Measurements from ENCODE around the gene RBBP7.

The RBBP7 gene

GRCh38 chrX:16892504-16893362, 22.6 kb upstream of the RBBP7 start:
- Histone ChIP-seq H3K27me3 (ENCODE audit: control insufficient read depth in 1 of 2, insufficient read depth in 1 of 2, low read length in 2 of 2) (peaks cover 0 to 47% of the 10 kb centered on the region in 2 experiments), H2AFZ (ENCODE audit: low read depth, low read length) (no peak overlapping the region), H2BK120ac (ENCODE audit: low read depth, low read length) (no peak overlapping the region), H3K4me3 (ENCODE audit: insufficient read depth in 1 of 2, low read depth in 1 of 2, low read length in 2 of 2) (no peak overlapping the region), H3K18ac (ENCODE audit: low read depth in 1 of 2, low read length in 2 of 2) (no peak overlapping the region), H4K91ac (ENCODE audit: low read length) (no peak overlapping the region), H2BK12ac (ENCODE audit: low read length in 2 of 2) (no peak overlapping the region), H3K14ac (ENCODE audit: low read length in 2 of 2) (no peak overlapping the region), H4K8ac (ENCODE audit: low read length) (no peak overlapping the region), H3K4ac (ENCODE audit: low read depth in 1 of 2, low read length in 2 of 2) (no peak overlapping the region), H3K4me1 (ENCODE audit: control insufficient read depth, insufficient read depth, low read depth, low read length) (no peaks in the 10 kb centered on the region), H3K23ac (ENCODE audit: low read length in 2 of 2) (no peak overlapping the region), H3K79me1 (replicated peaks; ENCODE audit: low read length, poor library complexity, severe bottlenecking) (no peaks in the 10 kb centered on the region), H3K4me2 (ENCODE audit: low read length, poor library complexity, severe bottlenecking) (no peak overlapping the region), H2BK15ac (ENCODE audit: low read depth, poor library complexity, severe bottlenecking) (no peak overlapping the region), H2BK5ac (ENCODE audit: low read depth, low read length, poor library complexity, severe bottlenecking) (no peak overlapping the region), H2AK5ac (ENCODE audit: low read length, severe bottlenecking) (no peak overlapping the region), H3K36me3 (ENCODE audit: control insufficient read depth in 1 of 2, insufficient read depth in 2 of 2, low read depth in 1 of 2, low read length in 2 of 2) (no peaks in the 10 kb centered on the region), H3K9me3 (ENCODE audit: control insufficient read depth, low read length) (no peaks in the 10 kb centered on the region), H3K9ac (ENCODE audit: low read length) (no peak overlapping the region), H3K27ac (ENCODE audit: low read length, poor library complexity, severe bottlenecking) (no peak overlapping the region)
- peak; percentile 81 for DNase-seq
- WGBS, result 44% methylated on average over 4 of the region's 9 CpGs

- peaks cover 0 to 39% of the 10 kb centered on the region in 2 experiments for H3K27me3 ChIP-seq (ENCODE audit: control insufficient read depth in 1 of 2, insufficient read depth in 1 of 2, low read length in 2 of 2)
- no peak for DNase-seq
- H3K36me3 ChIP-seq (ENCODE audit: control insufficient read depth in 1 of 2, insufficient read depth in 2 of 2, low read depth in 1 of 2, low read length in 2 of 2), result no peaks in the 10 kb centered on the region
- H2BK15ac ChIP-seq (ENCODE audit: low read depth, poor library complexity, severe bottlenecking), result no peak overlapping the region
- no peak overlapping the region for H2BK12ac ChIP-seq (ENCODE audit: low read length in 2 of 2)
- no peak overlapping the region for H2AK5ac ChIP-seq (ENCODE audit: low read length, severe bottlenecking)
- WGBS, result no CpG with 5 or more reads among the region's 1 CpG
- no peak overlapping the region for H3K23ac ChIP-seq (ENCODE audit: low read length in 2 of 2)
- H4K91ac ChIP-seq (ENCODE audit: low read length), result no peak overlapping the region
- H3K27ac ChIP-seq (ENCODE audit: low read length, poor library complexity, severe bottlenecking), result no peak overlapping the region
- H2AFZ ChIP-seq (ENCODE audit: low read depth, low read length), result no peak overlapping the region
- no peak overlapping the region for H2BK120ac ChIP-seq (ENCODE audit: low read depth, low read length)
- H3K14ac ChIP-seq (ENCODE audit: low read length in 2 of 2), result no peak overlapping the region
- H3K9ac ChIP-seq (ENCODE audit: low read length), result no peak overlapping the region
- H3K4me1 ChIP-seq (ENCODE audit: control insufficient read depth, insufficient read depth, low read depth, low read length), result peaks cover 3% of the 10 kb centered on the region
- no peak overlapping the region for H3K18ac ChIP-seq (ENCODE audit: low read depth in 1 of 2, low read length in 2 of 2)
- H4K8ac ChIP-seq (ENCODE audit: low read length), result no peak overlapping the region
- H3K79me1 ChIP-seq (replicated peaks; ENCODE audit: low read length, poor library complexity, severe bottlenecking), result no peaks in the 10 kb centered on the region
- no peak overlapping the region for H3K4me3 ChIP-seq (ENCODE audit: insufficient read depth in 1 of 2, low read depth in 1 of 2, low read length in 2 of 2)
- H3K4ac ChIP-seq (ENCODE audit: low read depth in 1 of 2, low read length in 2 of 2), result no peak overlapping the region
- no peak overlapping the region for H3K4me2 ChIP-seq (ENCODE audit: low read length, poor library complexity, severe bottlenecking)
- H2BK5ac ChIP-seq (ENCODE audit: low read depth, low read length, poor library complexity, severe bottlenecking), result no peak overlapping the region
- H3K9me3 ChIP-seq (ENCODE audit: control insufficient read depth, low read length), result no peaks in the 10 kb centered on the region
Observed at GRCh38 chrX:16885628-16886027, 15.5 kb upstream of the RBBP7 start.

GRCh38 chrX:16883487-16883804, 13.3 kb upstream of the RBBP7 start:
- no peak overlapping the region for H3K18ac ChIP-seq (ENCODE audit: low read depth in 1 of 2, low read length in 2 of 2)
- H3K9ac ChIP-seq (ENCODE audit: low read length), result peak overlapping the region; percentile 79
- no peak overlapping the region for H2BK120ac ChIP-seq (ENCODE audit: low read depth, low read length)
- no peak overlapping the region for H3K27ac ChIP-seq (ENCODE audit: low read length, poor library complexity, severe bottlenecking)
- WGBS, result no CpG with 5 or more reads among the region's 3 CpGs
- H3K4me3 ChIP-seq (ENCODE audit: insufficient read depth in 1 of 2, low read depth in 1 of 2, low read length in 2 of 2), result peak overlapping the region in 1 of 2 experiments; percentile 75
- no peak for DNase-seq
- H2AK5ac ChIP-seq (ENCODE audit: low read length, severe bottlenecking), result no peak overlapping the region
- H3K9me3 ChIP-seq (ENCODE audit: control insufficient read depth, low read length), result no peaks in the 10 kb centered on the region
- H2BK5ac ChIP-seq (ENCODE audit: low read depth, low read length, poor library complexity, severe bottlenecking), result no peak overlapping the region
- no peak overlapping the region for H2BK12ac ChIP-seq (ENCODE audit: low read length in 2 of 2)
- H3K14ac ChIP-seq (ENCODE audit: low read length in 2 of 2), result no peak overlapping the region
- H2AFZ ChIP-seq (ENCODE audit: low read depth, low read length), result no peak overlapping the region
- H3K23ac ChIP-seq (ENCODE audit: low read length in 2 of 2), result no peak overlapping the region
- H2BK15ac ChIP-seq (ENCODE audit: low read depth, poor library complexity, severe bottlenecking), result no peak overlapping the region
- no peak overlapping the region for H3K4me2 ChIP-seq (ENCODE audit: low read length, poor library complexity, severe bottlenecking)
- no peak overlapping the region for H4K91ac ChIP-seq (ENCODE audit: low read length)
- H4K8ac ChIP-seq (ENCODE audit: low read length), result no peak overlapping the region
- no peaks in the 10 kb centered on the region for H3K36me3 ChIP-seq (ENCODE audit: control insufficient read depth in 1 of 2, insufficient read depth in 2 of 2, low read depth in 1 of 2, low read length in 2 of 2)
- H3K4me1 ChIP-seq (ENCODE audit: control insufficient read depth, insufficient read depth, low read depth, low read length), result peaks cover 3% of the 10 kb centered on the region
- no peak overlapping the region for H3K4ac ChIP-seq (ENCODE audit: low read depth in 1 of 2, low read length in 2 of 2)
- no peaks in the 10 kb centered on the region for H3K79me1 ChIP-seq (replicated peaks; ENCODE audit: low read length, poor library complexity, severe bottlenecking)
- H3K27me3 ChIP-seq (ENCODE audit: control insufficient read depth in 1 of 2, insufficient read depth in 1 of 2, low read length in 2 of 2), result peaks cover 0 to 39% of the 10 kb centered on the region in 2 experiments

- H3K4me2 ChIP-seq (ENCODE audit: low read length, poor library complexity, severe bottlenecking), result peak overlapping the region; percentile 17
- no peak overlapping the region for H2BK120ac ChIP-seq (ENCODE audit: low read depth, low read length)
- no peaks in the 10 kb centered on the region for H3K9me3 ChIP-seq (ENCODE audit: control insufficient read depth, low read length)
- H2BK12ac ChIP-seq (ENCODE audit: low read length in 2 of 2), result peak overlapping the region in 1 of 2 experiments; percentile 52
- H3K4me1 ChIP-seq (ENCODE audit: control insufficient read depth, insufficient read depth, low read depth, low read length), result peaks cover 3% of the 10 kb centered on the region
- peak overlapping the region; percentile 79 for H3K9ac ChIP-seq (ENCODE audit: low read length)
- H2BK15ac ChIP-seq (ENCODE audit: low read depth, poor library complexity, severe bottlenecking), result peak overlapping the region; percentile 73
- H3K4me3 ChIP-seq (ENCODE audit: insufficient read depth in 1 of 2, low read depth in 1 of 2, low read length in 2 of 2), result peak overlapping the region; percentile 21 to 75
- peak overlapping the region; percentile 42 for H2AFZ ChIP-seq (ENCODE audit: low read depth, low read length)
- 2% methylated on average over 16 of the region's 27 CpGs for WGBS
- H2BK5ac ChIP-seq (ENCODE audit: low read depth, low read length, poor library complexity, severe bottlenecking), result no peak overlapping the region
- peak overlapping the region; percentile 27 for H4K8ac ChIP-seq (ENCODE audit: low read length)
- H3K18ac ChIP-seq (ENCODE audit: low read depth in 1 of 2, low read length in 2 of 2), result peak overlapping the region in 1 of 2 experiments; percentile 40
- no peak overlapping the region for H2AK5ac ChIP-seq (ENCODE audit: low read length, severe bottlenecking)
- H3K27me3 ChIP-seq (ENCODE audit: control insufficient read depth in 1 of 2, insufficient read depth in 1 of 2, low read length in 2 of 2), result peaks cover 0 to 41% of the 10 kb centered on the region in 2 experiments
- H3K4ac ChIP-seq (ENCODE audit: low read depth in 1 of 2, low read length in 2 of 2), result no peak overlapping the region
- no peaks in the 10 kb centered on the region for H3K36me3 ChIP-seq (ENCODE audit: control insufficient read depth in 1 of 2, insufficient read depth in 2 of 2, low read depth in 1 of 2, low read length in 2 of 2)
- H4K91ac ChIP-seq (ENCODE audit: low read length), result no peak overlapping the region
- H3K14ac ChIP-seq (ENCODE audit: low read length in 2 of 2), result no peak overlapping the region
- peak; percentile 69 for DNase-seq
- H3K23ac ChIP-seq (ENCODE audit: low read length in 2 of 2), result no peak overlapping the region
- H3K27ac ChIP-seq (ENCODE audit: low read length, poor library complexity, severe bottlenecking), result peak overlapping the region; percentile 47
- no peaks in the 10 kb centered on the region for H3K79me1 ChIP-seq (replicated peaks; ENCODE audit: low read length, poor library complexity, severe bottlenecking)
Observed at GRCh38 chrX:16882702-16883486, 12.7 kb upstream of the RBBP7 start.
